ENCODE results near the gene KRTAP13-2. TPM values are rescaled to one million over a fixed set of nuclear protein-coding genes. Genes with fewer than 3 reads are reported as not detected.

The KRTAP13-2 gene
- not detected for total RNA-seq (2021; fragmentation: NEBNext Ultra II Directional; extraction: Animal tissue kit (Norgen Biotek cat#: 25700))
- long read RNA-seq = 0 reads

GRCh38 chr21:30372139-30372770 is at the start of gene KRTAP13-2:
Gene KRTAP13-2, minus strand, starts transcription at chr21:30372271. Its CDS starts 58 bp downstream, at chr21:30372213.
- no peak for DNase-seq
- Mint-ChIP-seq H3K9me3 (peaks cover 54% of the 10 kb centered on the region), H3K27ac (no peak within 1 kb of the TSS), H3K4me3 (no peak within 1 kb of the TSS), H3K36me3 (ENCODE audit: low read depth) (0 out of 2 replicates have a peak, but pooled peaks cover 6% of the 10 kb centered on the region), H3K4me1 (ENCODE audit: low read depth) (no peaks in the 10 kb centered on the region), H3K27me3 (ENCODE audit: insufficient read depth) (no peaks in the 10 kb centered on the region; the same call in 1 of the 2 replicates)
- no peak for TF ChIP-seq CTCF (IDR thresholded peaks at IDR 0.05)

- peaks cover 51% of the 10 kb centered on the region for H3K9me3 Mint-ChIP-seq
- H3K27ac Mint-ChIP-seq = no peak overlapping the region
- H3K27me3 Mint-ChIP-seq (ENCODE audit: insufficient read depth) = no peaks in the 10 kb centered on the region; the same call in 1 of the 2 replicates
- no peak overlapping the region for H3K4me3 Mint-ChIP-seq
- TF ChIP-seq CTCF (IDR thresholded peaks at IDR 0.05) = no peak
- H3K36me3 Mint-ChIP-seq (ENCODE audit: low read depth) = no peaks in the 10 kb centered on the region
- no peak for DNase-seq
- no peaks in the 10 kb centered on the region for H3K4me1 Mint-ChIP-seq (ENCODE audit: low read depth)
These were observed 43.9 kb upstream of the KRTAP13-2 start for GRCh38 chr21:30415993-30416392.

- Mint-ChIP-seq H3K27ac (no peak overlapping the region), H3K36me3 (ENCODE audit: low read depth) (0 out of 2 replicates have a peak, but pooled peaks cover 4% of the 10 kb centered on the region), H3K4me1 (ENCODE audit: low read depth) (no peaks in the 10 kb centered on the region), H3K4me3 (no peak overlapping the region), H3K27me3 (ENCODE audit: insufficient read depth) (0 out of 2 replicates have a peak, but pooled peaks cover 2% of the 10 kb centered on the region), H3K9me3 (peaks cover 57% of the 10 kb centered on the region)
- 0 out of 2 replicates have a peak, but pooled peaks have one; percentile 10 for TF ChIP-seq CTCF (IDR thresholded peaks at IDR 0.05)
- DNase-seq = no peak
These were observed 36.9 kb upstream of the KRTAP13-2 start for GRCh38 chr21:30408782-30409494.

GRCh38 chr21:30395731-30396130 is 23.7 kb upstream of the KRTAP13-2 start, which contains the start of gene KRTAP13-1:
Gene KRTAP13-1, plus strand, starts transcription at chr21:30396031. Its CDS starts 56 bp downstream, at chr21:30396087.
- Mint-ChIP-seq H3K27me3 (ENCODE audit: insufficient read depth) (no peaks in the 10 kb centered on the region; the same call in 1 of the 2 replicates), H3K9me3 (peaks cover 52% of the 10 kb centered on the region), H3K36me3 (ENCODE audit: low read depth) (peaks cover 4% of the 10 kb centered on the region; the same call in 1 of the 2 replicates), H3K27ac (no peak within 1 kb of the TSS), H3K4me1 (ENCODE audit: low read depth) (no peaks in the 10 kb centered on the region), H3K4me3 (no peak within 1 kb of the TSS)
- TF ChIP-seq CTCF (IDR thresholded peaks at IDR 0.05) = no peak
- no peak for DNase-seq

GRCh38 chr21:30391492-30392025 is 19.5 kb upstream of the KRTAP13-2 start:
- Mint-ChIP-seq H3K4me3 (no peak overlapping the region), H3K27ac (no peak overlapping the region), H3K9me3 (peaks cover 71% of the 10 kb centered on the region), H3K27me3 (ENCODE audit: insufficient read depth) (no peaks in the 10 kb centered on the region; the same call in 1 of the 2 replicates), H3K36me3 (ENCODE audit: low read depth) (peaks cover 9% of the 10 kb centered on the region), H3K4me1 (ENCODE audit: low read depth) (no peaks in the 10 kb centered on the region)
- TF ChIP-seq CTCF (IDR thresholded peaks at IDR 0.05) = no peak
- DNase-seq = no peak

Measured in HFFc6 (cell line).